Ovary (tissue), 9 donors: ENCODE measurements around the gene STOM. TPM values are rescaled to one million over a fixed set of nuclear protein-coding genes. Genes with fewer than 3 reads are reported as not detected.

Experiments
- DNase-seq, 5 donors: peaks; one replicate each; pipeline ENCODE4 v3.0.0-alpha.2; 2019 to 2020
- H3K27ac ChIP-seq, 2 donors: fragments of 200-600 bp; one replicate each; pipeline versions ENCODE4 v1.5.1 to v1.8.0; 2019 to 2022
- H3K27me3 ChIP-seq: fragments of 200-600 bp; one replicate; pipeline ENCODE4 v1.8.0; 2022
- H3K36me3 ChIP-seq: fragments of 200-600 bp; sonication (generic); one replicate; pipeline ENCODE4 v1.5.1; 2019
- H3K4me1 ChIP-seq: one replicate; pipeline ENCODE4 v1.8.1; 2013; ENCODE audit warnings: mild to moderate bottlenecking, moderate library complexity; ENCODE audit not compliant: insufficient read depth
- H3K4me3 ChIP-seq: fragments of 200-600 bp; sonication (generic); one replicate; pipeline ENCODE4 v1.5.1; 2017
- H3K9me3 ChIP-seq, 2 donors: fragments of 200-600 bp in 1 of 2; sonication (generic) in 1 of 2; one replicate each; pipeline versions ENCODE4 v1.5.1 to v1.8.1; 2013 to 2019; ENCODE audit warnings: mild to moderate bottlenecking in 1 of 2, moderate library complexity in 1 of 2
- EP300 ChIP-seq: sonication (generic); formaldehyde crosslinking; IDR thresholded peaks from one replicate; pipeline ENCODE4 v1.6.1; 2017; ENCODE audit warnings: antibody characterized with exemption
- POLR2A ChIP-seq: fragments of 450-650 bp; IDR thresholded peaks from one replicate; pipeline ENCODE4 v1.6.1; 2017; ENCODE audit warnings: antibody characterized with exemption, mild to moderate bottlenecking, moderate library complexity
- WGBS, 3 donors: extraction: QIAGEN DNeasy Blood & Tissue Kit in 1 of 3; methylation state at CpG; one replicate each; pipeline versions ENCODE4 v1.1.5 to v1.1.7; 2013 to 2017; 5-methylcytosine and 5-hydroxymethylcytosine counted together
- intact Hi-C, 4 donors: fragments of 100-400 bp; cut with DNase I; formaldehyde crosslinking; loops; one replicate each; pipeline versions ENCODE4 v1.11.0 to v1.15.1; 2022 to 2023
- polyA plus RNA-seq, 2 donors: library from polyadenylated mRNA; stranded (reverse); fragments of 200-250 nt in 1 of 2; fragments of 350-450 nt in 1 of 2; fragmentation: Illumina TruSeq in 1 of 2; extraction: RNeasy Lipid Tissue Mini Kit (QIAGEN cat#74804) in 1 of 2; gene quantifications; one replicate each; pipeline ENCODE4 v1.2.3, GENCODE V29; 2013 to 2014
- total RNA-seq, 7 donors: library from RNA; depleted of rRNA in 2 of 7; stranded (reverse); fragments of >200 nt in 2 of 7; fragmentation: NEBNext Ultra II Directional in 3 of 7; extraction: Animal tissue kit (Norgen Biotek cat#: 25700) in 3 of 7; gene quantifications; one replicate each; pipeline versions ENCODE4 v1.1.0 to v1.2.4, GENCODE V29; 2016 to 2023
- TF ChIP-seq, protein P1 (sequence below), 3 donors: fragments of 450-650 bp in 2 of 3; fragments of 200-600 bp in 1 of 3; IDR thresholded peaks; one replicate each; pipeline versions ENCODE4 v1.5.1 to v1.8.0; 2016 to 2022; ENCODE audit warnings: antibody characterized with exemption in 3 of 3, mild to moderate bottlenecking in 1 of 3
- donor health status: DM: no; HTN: no; CAD: no; lungs with moderate emphysema.
- donor health status: DM: no; HTN: no; CAD: no.
- donor health status: Bipolar disorder and iron deficiency.
- donor health status: DM: yes; HTN: yes; CAD: no.
- donor health status: DM: no; HTN: no; CAD: no.
- donor health status: DM: yes; HTN: yes; CAD: no.

Gene STOM
- total and polyA plus RNA-seq, 9 donors, result 73.1 to 205 (median 164) TPM

DNA sequence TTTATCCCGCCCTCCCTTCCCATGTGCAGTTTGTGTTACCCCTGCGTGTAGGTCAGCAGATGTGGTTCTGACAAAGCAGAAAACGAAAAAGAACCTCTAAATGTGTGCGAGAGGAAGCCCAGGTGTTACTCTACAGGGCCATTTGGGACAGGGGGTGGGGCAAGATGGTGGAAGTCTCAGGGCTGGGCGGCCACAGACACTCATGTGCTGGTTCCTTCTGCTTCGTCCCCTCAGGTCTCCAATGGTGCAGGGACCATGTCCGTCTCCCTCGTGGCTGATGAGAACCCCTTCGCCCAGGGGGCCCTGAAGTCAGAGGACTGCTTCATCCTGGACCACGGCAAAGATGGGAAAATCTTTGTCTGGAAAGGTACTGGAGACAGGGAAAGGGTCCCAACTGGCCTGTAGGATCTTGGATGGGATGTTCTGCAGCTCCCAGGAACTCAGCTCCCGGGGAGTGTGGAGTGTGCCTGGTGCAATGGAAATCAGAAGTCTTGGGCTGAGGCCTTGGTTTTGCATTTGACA, 53.1 kb downstream of the STOM start:
- 92% methylated on average over 11 of the region's 11 CpGs for WGBS, 3 donors
- no peak for TF ChIP-seq POLR2A
- TF ChIP-seq, protein P1, sequence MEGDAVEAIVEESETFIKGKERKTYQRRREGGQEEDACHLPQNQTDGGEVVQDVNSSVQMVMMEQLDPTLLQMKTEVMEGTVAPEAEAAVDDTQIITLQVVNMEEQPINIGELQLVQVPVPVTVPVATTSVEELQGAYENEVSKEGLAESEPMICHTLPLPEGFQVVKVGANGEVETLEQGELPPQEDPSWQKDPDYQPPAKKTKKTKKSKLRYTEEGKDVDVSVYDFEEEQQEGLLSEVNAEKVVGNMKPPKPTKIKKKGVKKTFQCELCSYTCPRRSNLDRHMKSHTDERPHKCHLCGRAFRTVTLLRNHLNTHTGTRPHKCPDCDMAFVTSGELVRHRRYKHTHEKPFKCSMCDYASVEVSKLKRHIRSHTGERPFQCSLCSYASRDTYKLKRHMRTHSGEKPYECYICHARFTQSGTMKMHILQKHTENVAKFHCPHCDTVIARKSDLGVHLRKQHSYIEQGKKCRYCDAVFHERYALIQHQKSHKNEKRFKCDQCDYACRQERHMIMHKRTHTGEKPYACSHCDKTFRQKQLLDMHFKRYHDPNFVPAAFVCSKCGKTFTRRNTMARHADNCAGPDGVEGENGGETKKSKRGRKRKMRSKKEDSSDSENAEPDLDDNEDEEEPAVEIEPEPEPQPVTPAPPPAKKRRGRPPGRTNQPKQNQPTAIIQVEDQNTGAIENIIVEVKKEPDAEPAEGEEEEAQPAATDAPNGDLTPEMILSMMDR (IDR thresholded peaks at IDR 0.05), result no peak
- TF ChIP-seq EP300, result no peak
- no peaks in the 10 kb centered on the region for H3K9me3 ChIP-seq
- peak in 1 of 5 donors; percentile 18 for DNase-seq
- H3K27ac ChIP-seq, result peak overlapping the region; percentile 44 to 56
- peaks cover 7% of the 10 kb centered on the region for H3K4me1 ChIP-seq
- H3K27me3 ChIP-seq, result no peaks in the 10 kb centered on the region
- intact Hi-C loops, result loop anchor here in 3 of 4 donors (5.0 kb wide), 4 partner anchors 40 to 105 kb away; no protein-coding TSS in a partner anchor
- H3K4me3 ChIP-seq, result no peak overlapping the region
- H3K36me3 ChIP-seq, result no peaks in the 10 kb centered on the region

DNA sequence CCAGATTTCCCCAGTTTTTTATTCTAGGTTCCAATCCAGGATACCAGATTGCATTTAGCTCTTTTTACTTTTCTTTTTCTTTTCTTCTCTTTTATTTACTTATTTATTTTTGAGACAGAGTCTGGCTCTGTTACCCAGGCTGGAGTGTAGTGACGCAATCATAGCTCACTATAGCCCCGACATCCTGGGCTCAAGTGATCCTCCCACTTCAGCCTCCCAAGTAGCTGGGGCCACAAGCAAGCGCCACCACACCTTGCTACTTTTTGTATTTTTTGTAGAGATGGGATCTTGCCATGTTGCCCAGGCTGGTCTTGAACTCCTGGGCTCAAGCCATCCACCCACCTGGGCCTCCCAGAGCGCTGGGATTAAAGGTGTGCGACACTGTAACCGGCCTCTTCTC, 53.7 kb downstream of the STOM start:
- H3K4me3 ChIP-seq, result no peak overlapping the region
- intact Hi-C loops, result loop anchor here in 3 of 4 donors (5.0 kb wide), 4 partner anchors 39 to 104 kb away; no protein-coding TSS in a partner anchor
- H3K27me3 ChIP-seq, result no peaks in the 10 kb centered on the region
- peak overlapping the region in 1 of 2 donors; percentile 13 for H3K27ac ChIP-seq
- DNase-seq, result peak in 1 of 5 donors; percentile 16
- 89 to 94% (median 93%) methylated on average over 6 of the region's 6 CpGs for WGBS, 3 donors
- peaks cover 7% of the 10 kb centered on the region for H3K4me1 ChIP-seq
- no peaks in the 10 kb centered on the region for H3K36me3 ChIP-seq
- TF ChIP-seq EP300 (no peak), POLR2A (no peak)
- TF ChIP-seq, protein P1 (IDR thresholded peaks at IDR 0.05), result no peak
- H3K9me3 ChIP-seq, result no peaks in the 10 kb centered on the region

DNA sequence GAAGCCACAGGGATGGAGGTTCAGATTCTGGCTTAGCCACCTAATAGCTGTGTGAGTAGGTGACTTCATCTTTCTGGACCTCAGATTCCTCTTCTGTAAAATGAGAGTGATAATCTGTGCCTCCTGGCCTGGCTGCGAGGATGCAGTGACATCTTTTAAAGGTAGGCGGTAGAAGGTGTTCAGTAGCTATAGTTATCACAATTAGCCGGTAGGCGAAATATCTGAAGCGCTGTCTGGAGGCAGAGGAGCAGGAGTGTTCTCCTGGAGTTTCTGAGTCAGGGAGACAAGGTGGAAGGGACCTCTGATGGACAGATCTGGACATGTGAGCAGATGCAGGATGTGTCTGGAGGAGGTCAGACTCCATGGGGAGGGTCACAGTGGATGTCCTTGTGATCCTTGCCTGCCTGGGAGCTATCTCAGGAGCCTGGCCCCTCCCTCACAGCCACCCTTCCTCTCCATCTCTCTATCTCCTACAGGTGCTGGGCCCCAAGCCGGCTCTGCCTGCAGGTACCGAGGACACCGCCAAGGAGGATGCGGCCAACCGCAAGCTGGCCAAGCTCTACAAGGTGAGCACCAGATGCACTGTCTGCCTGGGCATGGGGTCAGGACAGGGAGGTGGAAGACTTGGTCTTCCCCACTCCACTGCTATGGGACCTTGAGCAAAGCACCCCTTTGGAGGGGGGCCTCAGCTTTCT, 56.4 kb downstream of the STOM start:
- TF ChIP-seq EP300 (no peak), POLR2A (no peak)
- TF ChIP-seq, protein P1 (IDR thresholded peaks at IDR 0.05), result no peak
- H3K9me3 ChIP-seq, result no peaks in the 10 kb centered on the region
- peaks cover 7% of the 10 kb centered on the region for H3K4me1 ChIP-seq
- H3K36me3 ChIP-seq, result no peaks in the 10 kb centered on the region
- WGBS, 3 donors, result 96 to 97% (median 96%) methylated on average over 10 of the region's 10 CpGs
- no peak overlapping the region for H3K27ac ChIP-seq
- no peak overlapping the region for H3K4me3 ChIP-seq
- H3K27me3 ChIP-seq, result no peaks in the 10 kb centered on the region
- peak in 1 of 5 donors; percentile 17 for DNase-seq
- intact Hi-C loops, result no loop called here

DNA sequence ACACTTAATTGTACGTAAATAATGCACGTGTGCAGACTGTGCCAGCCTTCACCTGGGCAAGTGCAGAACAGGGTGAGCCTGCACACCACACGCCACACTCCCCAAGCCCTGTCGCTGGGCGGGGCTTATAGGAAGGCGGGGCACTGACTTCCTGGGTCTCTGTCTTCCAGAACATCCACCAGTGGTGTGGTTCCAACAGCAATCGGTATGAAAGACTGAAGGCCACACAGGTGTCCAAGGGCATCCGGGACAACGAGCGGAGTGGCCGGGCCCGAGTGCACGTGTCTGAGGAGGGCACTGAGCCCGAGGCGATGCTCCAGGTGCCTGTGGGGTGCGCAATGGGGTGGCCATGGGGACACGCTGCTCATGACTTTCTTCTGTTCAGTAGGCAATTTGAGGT, 57.9 kb downstream of the STOM start:
- TF ChIP-seq, protein P1 (IDR thresholded peaks at IDR 0.05), result no peak
- TF ChIP-seq EP300 (no peak), POLR2A (no peak)
- no peaks in the 10 kb centered on the region for H3K36me3 ChIP-seq
- DNase-seq, result peak in 1 of 5 donors; percentile 16
- H3K4me1 ChIP-seq, result no peaks in the 10 kb centered on the region
- WGBS, 3 donors, result 89 to 93% (median 91%) methylated on average over 17 of the region's 17 CpGs
- no peaks in the 10 kb centered on the region for H3K27me3 ChIP-seq
- intact Hi-C loops, result no loop called here
- no peak overlapping the region for H3K27ac ChIP-seq
- H3K9me3 ChIP-seq, result no peaks in the 10 kb centered on the region
- H3K4me3 ChIP-seq, result no peak overlapping the region
